Stimulated activated naive CD8-positive, alpha-beta T cell treated with anti-CD3 and anti-CD28 coated beads, Interleukin-15, Interleukin-2, amounts not matched to agents 100 U/mL and 50 U/mL, for 24 hours (primary cell): Measurements from ENCODE around the gene ACER3.
"Not testable (repeated sequence)": the region's sequence is repeated elsewhere in the genome, so short reads cannot be mapped to it uniquely, and the experiment has no call there.

Source experiments
- ATAC-seq: fragments of 150-1000 bp; cut with Tn5 transposase; one replicate; pipeline ENCODE4 v1.10.0; 2021
- DNase-seq: peaks from one replicate; pipeline ENCODE4 v3.0.0; 2021

The ACER3 gene

GRCh38 chr11:76836613-76837291 lies 24.0 kb upstream of the ACER3 start:
- ATAC-seq (no peak), DNase-seq (no peak)

- DNase-seq: no peak
- ATAC-seq: no peak
Measured at GRCh38 chr11:76837696-76838677, 22.7 kb upstream of the ACER3 start.

GRCh38 chr11:76838678-76839068 lies 22.0 kb upstream of the ACER3 start:
- ATAC-seq (no peak), DNase-seq (no peak)

- no peak for ATAC-seq
- DNase-seq: no peak
Measured at GRCh38 chr11:76839311-76839710, 21.4 kb upstream of the ACER3 start.

- ATAC-seq (no peak), DNase-seq (no peak)
Measured at GRCh38 chr11:76841923-76842452, 18.7 kb upstream of the ACER3 start.

GRCh38 chr11:76843907-76844306 lies 16.8 kb upstream of the ACER3 start:
- no peak for ATAC-seq

GRCh38 chr11:76844511-76844910 lies 16.2 kb upstream of the ACER3 start:
- DNase-seq (no peak), ATAC-seq (no peak)

More at GRCh38 chr11:76843907-76844306, 16.8 kb upstream of the ACER3 start:
- DNase-seq: no peak

- ATAC-seq (no peak), DNase-seq (no peak)
Measured at GRCh38 chr11:76845069-76845468, 15.6 kb upstream of the ACER3 start.

GRCh38 chr11:76846441-76846840 lies 14.3 kb upstream of the ACER3 start:
- DNase-seq (no peak), ATAC-seq (no peak)

- no peak for ATAC-seq
Measured at GRCh38 chr11:76849376-76849775, 11.3 kb upstream of the ACER3 start.

GRCh38 chr11:76850130-76850529 lies 10.6 kb upstream of the ACER3 start:
- no peak for ATAC-seq

More at GRCh38 chr11:76849376-76849775, 11.3 kb upstream of the ACER3 start:
- no peak for DNase-seq

GRCh38 chr11:76850815-76851214 lies 9.9 kb upstream of the ACER3 start:
- no peak for ATAC-seq

More at GRCh38 chr11:76850130-76850529, 10.6 kb upstream of the ACER3 start:
- no peak for DNase-seq

GRCh38 chr11:76854709-76855108 lies 6.0 kb upstream of the ACER3 start:
- no peak for ATAC-seq

More at GRCh38 chr11:76850815-76851214, 9.9 kb upstream of the ACER3 start:
- no peak for DNase-seq

GRCh38 chr11:76855670-76856069 lies 5.0 kb upstream of the ACER3 start:
- DNase-seq, ATAC-seq: not testable (repeated sequence)

More at GRCh38 chr11:76854709-76855108, 6.0 kb upstream of the ACER3 start:
- no peak for DNase-seq

GRCh38 chr11:76856106-76856505 lies 4.6 kb upstream of the ACER3 start:
- DNase-seq (no peak), ATAC-seq (no peak)

- DNase-seq (no peak), ATAC-seq (no peak)
Measured at GRCh38 chr11:76856571-76856970, 4.1 kb upstream of the ACER3 start.

GRCh38 chr11:76857781-76858410 lies 2.8 kb upstream of the ACER3 start:
- no peak for DNase-seq

GRCh38 chr11:76859708-76860227 lies 950 bp upstream of the ACER3 start:
- DNase-seq (no peak), ATAC-seq (no peak)

More at GRCh38 chr11:76857781-76858410, 2.8 kb upstream of the ACER3 start:
- no peak for ATAC-seq

GRCh38 chr11:76861490-76861953 lies 804 bp downstream of the ACER3 start:
- DNase-seq: no peak
- ATAC-seq: no peak

- DNase-seq, ATAC-seq: not testable (repeated sequence)
Measured at GRCh38 chr11:76862794-76863193, 2.1 kb downstream of the ACER3 start.

GRCh38 chr11:76863196-76863777 lies 2.6 kb downstream of the ACER3 start:
- no peak for ATAC-seq
- DNase-seq: no peak
